SK-N-SH (cell line): Measurements from ENCODE around the gene PIGX. TPM values are rescaled to one million over a fixed set of nuclear protein-coding genes. Genes with fewer than 3 reads are reported as not detected.

Experiments
- CTCF ChIA-PET: fragments of 300-600, 350-600 bp; formaldehyde crosslinking; extraction: SDS; loops from one replicate; lab custom pipeline; 2021; lab: Yijun Ruan, JAX
- POLR2A ChIA-PET: fragments of 350-600 bp; sonication (Branson Sonifier 250); formaldehyde crosslinking; extraction: SDS; loops from one replicate; lab custom pipeline; 2020; ENCODE audit warnings: antibody characterized with exemption, inconsistent platforms; lab: Yijun Ruan, JAX
- DNase-seq: peaks from one replicate; pipeline ENCODE4 v3.0.0; 2012
- H2AFZ ChIP-seq: fragments of 200-600 bp; sonication (generic); 2 replicates; pipeline ENCODE4 v1.8.1; 2016; ENCODE audit warnings: antibody characterized with exemption, mild to moderate bottlenecking, low read depth
- H3F3A ChIP-seq: fragments of 200-600 bp; sonication (generic); replicated peaks from 2 replicates; pipeline ENCODE3; 2016; ENCODE audit warnings: antibody characterized with exemption, mild to moderate bottlenecking; ENCODE audit not compliant: insufficient read depth
- H3K27ac ChIP-seq, 2 experiments: fragments of 200-500 bp in 1 of 2; fragments of 200-600 bp in 1 of 2; sonication (Bioruptor generic) in 1 of 2; sonication (generic), shearing (Covaris generic) in 1 of 2; 2 replicates each; pipeline versions ENCODE4 v1.5.1 to v1.6.1; 2014 to 2016; ENCODE audit warnings: low read depth in 2 of 2, inconsistent platforms in 1 of 2, low read length in 1 of 2, mild to moderate bottlenecking in 1 of 2, mixed read lengths in 1 of 2
- H3K27me3 ChIP-seq: fragments of 200-600 bp; sonication (generic), shearing (Covaris generic); 2 replicates; pipeline ENCODE4 v1.6.1; 2016; ENCODE audit warnings: mixed run types; ENCODE audit not compliant: insufficient read depth
- H3K36me3 ChIP-seq, 2 experiments: fragments of 200-500 bp in 1 of 2; fragments of 200-600 bp in 1 of 2; sonication (Bioruptor generic) in 1 of 2; sonication (generic) in 1 of 2; replicated peaks in 1 of 2; 2 replicates each; pipeline versions ENCODE3 to v1.5.1; 2014 to 2016; ENCODE audit warnings: low read length in 1 of 2, mild to moderate bottlenecking in 1 of 2; ENCODE audit not compliant: insufficient read depth in 2 of 2, control insufficient read depth in 1 of 2
- H3K4me1 ChIP-seq, 2 experiments: fragments of 200-500 bp in 1 of 2; fragments of 200-600 bp in 1 of 2; sonication (Bioruptor generic) in 1 of 2; sonication (generic), shearing (Covaris generic) in 1 of 2; 2 replicates each; pipeline versions ENCODE4 v1.5.1 to v1.6.1; 2014 to 2016; ENCODE audit warnings: low read depth in 1 of 2, low read length in 1 of 2, mixed run types in 1 of 2; ENCODE audit not compliant: insufficient read depth in 2 of 2, control insufficient read depth in 1 of 2
- H3K4me2 ChIP-seq: fragments of 200-600 bp; sonication (generic), shearing (Covaris generic); 2 replicates; pipeline ENCODE4 v1.6.1; 2017; ENCODE audit warnings: mixed run types
- H3K4me3 ChIP-seq, 2 experiments: fragments of 200-500 bp in 1 of 2; fragments of 200-600 bp in 1 of 2; sonication (Bioruptor generic) in 1 of 2; sonication (generic), shearing (Covaris generic) in 1 of 2; 2 replicates each; pipeline versions ENCODE4 v1.5.1 to v1.8.1; 2014 to 2016; ENCODE audit warnings: low read depth in 2 of 2, inconsistent platforms in 1 of 2, low read length in 1 of 2, mild to moderate bottlenecking in 1 of 2, mixed read lengths in 1 of 2, moderate library complexity in 1 of 2
- H3K79me2 ChIP-seq: fragments of 200-600 bp; sonication (generic); 2 replicates; pipeline ENCODE4 v1.8.1; 2017; ENCODE audit warnings: mild to moderate bottlenecking; ENCODE audit not compliant: insufficient read depth
- H3K9ac ChIP-seq: fragments of 200-600 bp; sonication (generic); 2 replicates; pipeline ENCODE4 v1.6.1; 2017; ENCODE audit warnings: mixed run types
- H3K9me2 ChIP-seq: fragments of 200-600 bp; sonication (generic); 2 replicates; pipeline ENCODE4 v1.6.1; 2017; ENCODE audit warnings: mixed run types
- H3K9me3 ChIP-seq: fragments of 200-600 bp; sonication (generic); 2 replicates; pipeline ENCODE4 v1.6.1; 2017; ENCODE audit warnings: mixed run types, mild to moderate bottlenecking, moderate library complexity
- H4K20me1 ChIP-seq: fragments of 200-600 bp; sonication (generic); 2 replicates; pipeline ENCODE4 v1.6.1; 2017; ENCODE audit warnings: mild to moderate bottlenecking, mixed run types; ENCODE audit not compliant: insufficient read depth
- ELF1 ChIP-seq: IDR thresholded peaks from 2 replicates; pipeline ENCODE4 v1.4.0; 2012
- EZH2phosphoT487 ChIP-seq: fragments of 200-600 bp; sonication (generic); IDR thresholded peaks from 2 replicates; pipeline ENCODE4 v1.6.1; 2017; ENCODE audit warnings: low read depth, mixed run types, mild to moderate bottlenecking, antibody characterized with exemption, moderate library complexity, borderline replicate concordance
- FOSL2 ChIP-seq: IDR thresholded peaks from 2 replicates; pipeline ENCODE4 v1.4.0; 2012; ENCODE audit warnings: low read depth, mild to moderate bottlenecking, moderate library complexity, borderline replicate concordance
- GABPA ChIP-seq: IDR thresholded peaks from 2 replicates; pipeline ENCODE4 v1.4.0; 2012; ENCODE audit warnings: low read depth, mild to moderate bottlenecking
- GATA2 ChIP-seq: sonication (generic); formaldehyde crosslinking; IDR thresholded peaks from 2 replicates; pipeline ENCODE4 v1.5.0; 2020; ENCODE audit warnings: mild to moderate bottlenecking, missing genetic modification reagents
- NFIC ChIP-seq: IDR thresholded peaks from 2 replicates; pipeline ENCODE4 v1.4.0; 2012; ENCODE audit warnings: borderline replicate concordance
- NRF1 ChIP-seq: IDR thresholded peaks from 2 replicates; pipeline ENCODE4 v1.6.1; 2012; ENCODE audit warnings: low read depth, mild to moderate bottlenecking, low read length
- POLR2AphosphoS5 ChIP-seq: IDR thresholded peaks from 2 replicates; pipeline ENCODE4 v1.6.1; 2012; ENCODE audit warnings: low read depth, low read length
- RAD21 ChIP-seq: IDR thresholded peaks from 2 replicates; pipeline ENCODE4 v1.6.1; 2012; ENCODE audit warnings: mild to moderate bottlenecking, low read length
- TAF1 ChIP-seq: IDR thresholded peaks from 2 replicates; pipeline ENCODE4 v1.6.1; 2012; ENCODE audit warnings: low read depth, mild to moderate bottlenecking, low read length, moderate library complexity, borderline replicate concordance
- TCF12 ChIP-seq: IDR thresholded peaks from 2 replicates; pipeline ENCODE4 v1.4.0; 2012
- TEAD4 ChIP-seq: IDR thresholded peaks from 2 replicates; pipeline ENCODE4 v1.4.0; 2012; ENCODE audit warnings: mild to moderate bottlenecking, borderline replicate concordance; ENCODE audit not compliant: insufficient read depth
- WGBS: methylation state at CpG from one replicate; pipeline ENCODE4 v1.1.6; 2017; ENCODE audit warnings: low lambda C conversion rate; 5-methylcytosine and 5-hydroxymethylcytosine counted together
- polyA plus RNA-seq, 3 experiments: library from polyadenylated mRNA; depleted of rRNA; stranded (reverse); fragments of >200 nt; gene quantifications; 2 replicates each; pipeline ENCODE4 v1.2.3, GENCODE V29; 2012
- TF ChIP-seq, protein P1 (sequence below): fragments of 150-350 bp; IDR thresholded peaks from 2 replicates; pipeline ENCODE4 v1.6.1; 2017; ENCODE audit warnings: antibody characterized with exemption, low read length, low read depth, borderline replicate concordance
- TF ChIP-seq, protein P2 (sequence below): fragments of 200-600 bp; sonication (generic); IDR thresholded peaks from 2 replicates; pipeline ENCODE4 v1.6.1; 2017; ENCODE audit warnings: antibody characterized with exemption, mild to moderate bottlenecking, moderate library complexity
- TF ChIP-seq, protein P3 (sequence below): fragments of 150-350 bp; IDR thresholded peaks from 2 replicates; pipeline ENCODE4 v1.6.1; 2016; ENCODE audit warnings: mild to moderate bottlenecking, low read depth, low read length

PIGX gene
- polyA plus RNA-seq, 1 of the 3 experiments (the other 2 are of a cell fraction): 15.5 TPM

DNA sequence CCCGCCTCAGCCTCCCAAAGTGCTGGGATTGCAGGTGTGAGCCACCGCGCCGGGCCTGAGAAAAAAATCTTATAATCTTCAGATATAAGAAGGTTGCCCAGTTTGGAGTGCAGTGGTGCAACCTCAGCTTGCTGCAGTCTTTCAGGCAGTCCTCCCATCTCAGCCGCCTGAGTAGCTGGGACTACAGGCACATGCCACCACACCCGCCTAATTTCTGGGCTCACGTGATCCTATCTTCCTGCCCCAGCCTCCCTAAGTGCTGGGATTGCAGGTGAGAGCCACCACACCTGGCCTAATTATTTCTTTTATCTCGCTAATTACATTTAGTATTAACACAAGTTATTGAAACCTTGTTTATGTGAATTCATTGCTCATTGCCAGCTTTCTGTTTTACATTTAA, 41.0 kb downstream of the PIGX start (continued):
- TF ChIP-seq EZH2phosphoT487: no peak
- TF ChIP-seq RAD21: no peak
- no peak for TF ChIP-seq TAF1
- no peak for TF ChIP-seq TCF12
- TF ChIP-seq TEAD4: no peak

DNA sequence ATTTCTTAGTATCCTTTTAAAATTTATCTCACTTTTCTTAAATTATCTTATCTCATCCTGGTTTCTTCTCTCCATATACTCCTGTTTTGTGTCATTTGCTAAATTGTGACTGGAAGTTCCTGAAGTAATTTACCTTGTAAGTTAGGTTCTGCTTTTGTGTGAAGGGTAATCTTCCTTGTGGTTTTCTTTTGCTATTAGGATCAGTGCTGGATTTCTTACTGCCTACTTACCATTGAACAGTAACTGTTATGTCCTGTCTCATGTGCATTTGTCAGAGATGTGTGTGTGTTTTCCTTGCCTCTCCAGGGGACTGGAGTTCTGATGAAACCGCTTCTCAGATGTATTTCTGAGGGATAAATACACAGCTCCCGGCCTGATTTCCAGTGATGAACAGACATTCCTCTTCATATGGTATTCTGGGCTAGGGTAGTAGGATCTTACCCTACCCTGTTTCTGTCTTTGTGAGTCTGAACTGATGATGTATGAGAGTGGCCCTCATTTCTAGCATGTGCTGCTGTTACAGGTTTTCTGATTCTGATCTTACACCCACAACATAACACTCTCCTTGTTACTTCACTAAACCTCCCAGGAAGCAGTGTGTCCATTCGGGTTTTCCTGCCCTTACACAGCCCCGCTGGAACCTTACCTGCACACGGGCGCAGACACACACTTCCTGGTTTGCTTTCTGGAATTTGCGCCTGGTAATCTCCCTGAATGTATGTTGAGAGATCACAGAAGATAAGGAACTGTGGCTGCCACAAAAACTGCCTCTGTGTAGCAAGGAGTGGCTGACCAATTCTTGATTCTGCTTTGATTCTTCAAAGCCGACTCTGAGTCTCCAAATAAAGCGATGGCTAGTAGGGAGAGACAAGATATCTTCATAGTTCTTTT, 42.2 kb downstream of the PIGX start:
- TF ChIP-seq, protein P1, sequence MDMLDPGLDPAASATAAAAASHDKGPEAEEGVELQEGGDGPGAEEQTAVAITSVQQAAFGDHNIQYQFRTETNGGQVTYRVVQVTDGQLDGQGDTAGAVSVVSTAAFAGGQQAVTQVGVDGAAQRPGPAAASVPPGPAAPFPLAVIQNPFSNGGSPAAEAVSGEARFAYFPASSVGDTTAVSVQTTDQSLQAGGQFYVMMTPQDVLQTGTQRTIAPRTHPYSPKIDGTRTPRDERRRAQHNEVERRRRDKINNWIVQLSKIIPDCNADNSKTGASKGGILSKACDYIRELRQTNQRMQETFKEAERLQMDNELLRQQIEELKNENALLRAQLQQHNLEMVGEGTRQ: no peak
- TF ChIP-seq ELF1 (no peak), GABPA (no peak), GATA2 (CRISPR knock-in tag) (peak; percentile 78)
- TF ChIP-seq, protein P2, sequence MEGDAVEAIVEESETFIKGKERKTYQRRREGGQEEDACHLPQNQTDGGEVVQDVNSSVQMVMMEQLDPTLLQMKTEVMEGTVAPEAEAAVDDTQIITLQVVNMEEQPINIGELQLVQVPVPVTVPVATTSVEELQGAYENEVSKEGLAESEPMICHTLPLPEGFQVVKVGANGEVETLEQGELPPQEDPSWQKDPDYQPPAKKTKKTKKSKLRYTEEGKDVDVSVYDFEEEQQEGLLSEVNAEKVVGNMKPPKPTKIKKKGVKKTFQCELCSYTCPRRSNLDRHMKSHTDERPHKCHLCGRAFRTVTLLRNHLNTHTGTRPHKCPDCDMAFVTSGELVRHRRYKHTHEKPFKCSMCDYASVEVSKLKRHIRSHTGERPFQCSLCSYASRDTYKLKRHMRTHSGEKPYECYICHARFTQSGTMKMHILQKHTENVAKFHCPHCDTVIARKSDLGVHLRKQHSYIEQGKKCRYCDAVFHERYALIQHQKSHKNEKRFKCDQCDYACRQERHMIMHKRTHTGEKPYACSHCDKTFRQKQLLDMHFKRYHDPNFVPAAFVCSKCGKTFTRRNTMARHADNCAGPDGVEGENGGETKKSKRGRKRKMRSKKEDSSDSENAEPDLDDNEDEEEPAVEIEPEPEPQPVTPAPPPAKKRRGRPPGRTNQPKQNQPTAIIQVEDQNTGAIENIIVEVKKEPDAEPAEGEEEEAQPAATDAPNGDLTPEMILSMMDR: no peak
- TF ChIP-seq, all 33 proteins: peak for 1
- peaks cover 0 to 3% of the 10 kb centered on the region in 2 experiments; a peak in 1 of 4 replicates for H3K4me1 ChIP-seq
- peaks cover 98% of the 10 kb centered on the region for H3K79me2 ChIP-seq
- H3K27me3 ChIP-seq: no peaks in the 10 kb centered on the region
- H3K9ac ChIP-seq: no peak overlapping the region
- 89% methylated on average over 9 of the region's 9 CpGs for WGBS
- peaks cover 10% of the 10 kb centered on the region; the same call in 1 of the 2 replicates for H3K9me3 ChIP-seq
- H3K36me3 ChIP-seq: peaks cover 7 to 62% of the 10 kb centered on the region in 2 experiments
- H3K27ac ChIP-seq: peak overlapping the region in 1 of 2 experiments; percentile 12; a peak in 1 of 4 replicates
- CTCF ChIA-PET: no interaction called here
- H3K9me2 ChIP-seq: no peaks in the 10 kb centered on the region
- POLR2A ChIA-PET: no interaction called here
- DNase-seq: peak; percentile 30
- peaks cover 28% of the 10 kb centered on the region for H4K20me1 ChIP-seq
- no peak overlapping the region for H3K4me3 ChIP-seq
- no peak overlapping the region for H3K4me2 ChIP-seq
- peaks cover 11% of the 10 kb centered on the region for H3F3A ChIP-seq
- no peak overlapping the region for H2AFZ ChIP-seq

DNA sequence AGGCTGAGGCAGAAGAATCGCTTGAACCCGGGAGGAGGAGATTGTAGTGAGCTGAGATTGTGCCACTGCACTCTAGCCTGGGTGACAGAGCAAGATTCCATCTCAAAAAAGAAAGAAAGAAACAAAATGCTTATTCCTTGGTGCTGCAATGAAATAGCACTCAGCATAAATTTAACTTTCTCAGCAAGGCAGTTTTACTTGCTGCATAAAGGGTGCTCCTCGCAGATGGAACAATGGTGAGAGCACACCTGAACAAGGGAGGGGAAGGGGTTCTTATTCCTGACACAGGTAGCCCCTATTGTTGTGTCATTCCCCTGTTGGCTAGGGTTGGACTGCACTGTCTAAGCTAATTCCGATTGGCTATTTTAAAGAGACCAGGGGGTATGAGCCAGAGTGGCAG, 44.6 kb downstream of the PIGX start:
- H3K27ac ChIP-seq: no peak overlapping the region
- H3K36me3 ChIP-seq: peaks cover 7 to 54% of the 10 kb centered on the region in 2 experiments
- peaks cover 10% of the 10 kb centered on the region; the same call in 1 of the 2 replicates for H3K9me3 ChIP-seq
- H4K20me1 ChIP-seq: peaks cover 23% of the 10 kb centered on the region
- peaks cover 11% of the 10 kb centered on the region for H3F3A ChIP-seq
- ChIA-PET CTCF (no interaction called here), POLR2A (no interaction called here)
- peaks cover 92% of the 10 kb centered on the region for H3K79me2 ChIP-seq
- no peak overlapping the region for H3K4me2 ChIP-seq
- H2AFZ ChIP-seq: no peak overlapping the region
- DNase-seq: no peak
- H3K9me2 ChIP-seq: no peaks in the 10 kb centered on the region
- H3K4me3 ChIP-seq: no peak overlapping the region; a peak in 1 of 4 replicates
- H3K4me1 ChIP-seq: peaks cover 0 to 3% of the 10 kb centered on the region in 2 experiments; a peak in 1 of 4 replicates
- 74% methylated on average over 4 of the region's 4 CpGs for WGBS
- no peaks in the 10 kb centered on the region for H3K27me3 ChIP-seq
- no peak overlapping the region for H3K9ac ChIP-seq
- TF ChIP-seq NFIC (no peak), NRF1 (no peak), TCF12 (no peak), POLR2AphosphoS5 (no peak), ELF1 (no peak), EZH2phosphoT487 (no peak), FOSL2 (no peak), GABPA (no peak)
- TF ChIP-seq, protein P3, sequence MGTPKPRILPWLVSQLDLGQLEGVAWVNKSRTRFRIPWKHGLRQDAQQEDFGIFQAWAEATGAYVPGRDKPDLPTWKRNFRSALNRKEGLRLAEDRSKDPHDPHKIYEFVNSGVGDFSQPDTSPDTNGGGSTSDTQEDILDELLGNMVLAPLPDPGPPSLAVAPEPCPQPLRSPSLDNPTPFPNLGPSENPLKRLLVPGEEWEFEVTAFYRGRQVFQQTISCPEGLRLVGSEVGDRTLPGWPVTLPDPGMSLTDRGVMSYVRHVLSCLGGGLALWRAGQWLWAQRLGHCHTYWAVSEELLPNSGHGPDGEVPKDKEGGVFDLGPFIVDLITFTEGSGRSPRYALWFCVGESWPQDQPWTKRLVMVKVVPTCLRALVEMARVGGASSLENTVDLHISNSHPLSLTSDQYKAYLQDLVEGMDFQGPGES: no peak
- TF ChIP-seq, protein P1: no peak
